IMR-90 (cell line): Measurements from ENCODE around the gene TRHDE. TPM values are rescaled to one million over a fixed set of nuclear protein-coding genes. Genes with fewer than 3 reads are reported as not detected.

ENCODE experiments used
- ATAC-seq: fragments of 200-7000 bp; cut with Tn5 transposase; 2 replicates; pipeline ENCODE4 v1.9.1; 2020; ENCODE audit warnings: low read depth, mild to moderate bottlenecking, moderate library complexity
- BruUV-seq: library from RNA; stranded (reverse); fragments of 400-500 nt; replicated peaks from 2 replicates; lab custom pipeline; 2021; lab: Mats Ljungman, UMichigan
- CTCF ChIA-PET: fragments of 300-600 bp; formaldehyde crosslinking; extraction: SDS; loops from one replicate; lab custom pipeline; 2021; ENCODE audit warnings: antibody characterized with exemption; lab: Yijun Ruan, JAX
- POLR2A ChIA-PET: fragments of 300-600 bp; sonication (Branson Sonifier 250); formaldehyde crosslinking; loops from one replicate; lab custom pipeline; 2022; ENCODE audit warnings: antibody characterized with exemption; ENCODE audit not compliant: unreplicated experiment; lab: Charles Lee
- DNase-seq: peaks from one replicate; pipeline ENCODE4 v3.0.0; 2013
- H2AFZ ChIP-seq: replicated peaks from 2 replicates; pipeline ENCODE3; 2013; ENCODE audit warnings: low read length, mild to moderate bottlenecking; ENCODE audit not compliant: poor library complexity
- H2AK5ac ChIP-seq: 2 replicates; pipeline ENCODE4 v1.6.1; 2013; ENCODE audit warnings: low read depth, low read length, inconsistent platforms
- H2AK9ac ChIP-seq: replicated peaks from 2 replicates; pipeline ENCODE3; 2013; ENCODE audit warnings: mild to moderate bottlenecking, low read depth, low read length, moderate library complexity; ENCODE audit not compliant: poor library complexity
- H2BK120ac ChIP-seq: 2 replicates; pipeline ENCODE4 v1.6.1; 2013; ENCODE audit warnings: low read depth, low read length, inconsistent platforms
- H2BK15ac ChIP-seq: 3 replicates; pipeline ENCODE4 v1.6.1; 2013; ENCODE audit warnings: low read depth, low read length, inconsistent platforms
- H2BK20ac ChIP-seq: 2 replicates; pipeline ENCODE4 v1.6.1; 2013; ENCODE audit warnings: low read depth, mild to moderate bottlenecking, inconsistent platforms, low read length, moderate library complexity
- H2BK5ac ChIP-seq: 2 replicates; pipeline ENCODE4 v1.6.1; 2013; ENCODE audit warnings: mild to moderate bottlenecking, low read depth, low read length, inconsistent platforms; ENCODE audit not compliant: poor library complexity, severe bottlenecking
- H3K14ac ChIP-seq: replicated peaks from 2 replicates; pipeline ENCODE4 v1.6.1; 2013; ENCODE audit warnings: low read depth, low read length, inconsistent platforms
- H3K18ac ChIP-seq: 2 replicates; pipeline ENCODE4 v1.6.1; 2013; ENCODE audit warnings: low read depth, low read length, control low read depth
- H3K23ac ChIP-seq: 2 replicates; pipeline ENCODE4 v1.6.1; 2013; ENCODE audit warnings: low read depth, low read length, inconsistent platforms
- H3K27ac ChIP-seq: 2 replicates; pipeline ENCODE4 v1.5.1; 2013; ENCODE audit warnings: mild to moderate bottlenecking, control low read depth, low read length; ENCODE audit not compliant: insufficient read depth
- H3K27me3 ChIP-seq: 2 replicates; pipeline ENCODE4 v1.6.1; 2013; ENCODE audit warnings: low read length; ENCODE audit not compliant: control insufficient read depth, insufficient read depth
- H3K36me3 ChIP-seq: 2 replicates; pipeline ENCODE4 v1.6.1; 2013; ENCODE audit warnings: low read length, mixed read lengths; ENCODE audit not compliant: control insufficient read depth, insufficient read depth
- H3K4ac ChIP-seq: 2 replicates; pipeline ENCODE4 v1.6.1; 2013; ENCODE audit warnings: low read depth, low read length, inconsistent platforms
- H3K4me1 ChIP-seq: 2 replicates; pipeline ENCODE4 v1.6.1; 2013; ENCODE audit warnings: low read length, mixed read lengths; ENCODE audit not compliant: control insufficient read depth, insufficient read depth
- H3K4me2 ChIP-seq: 2 replicates; pipeline ENCODE4 v1.6.1; 2013; ENCODE audit warnings: low read depth, mild to moderate bottlenecking, control low read depth, low read length, moderate library complexity
- H3K4me3 ChIP-seq: 2 replicates; pipeline ENCODE4 v1.5.1; 2013; ENCODE audit warnings: low read depth, mild to moderate bottlenecking, control low read depth, low read length, moderate library complexity; ENCODE audit not compliant: insufficient read depth
- H3K56ac ChIP-seq: 2 replicates; pipeline ENCODE4 v1.6.1; 2013; ENCODE audit warnings: low read length, inconsistent platforms; ENCODE audit not compliant: insufficient read depth; ENCODE audit errors: extremely low read depth
- H3K79me1 ChIP-seq, 2 experiments: 2 replicates each; pipeline ENCODE4 v1.6.1; 2013; ENCODE audit warnings: low read length in 2 of 2, inconsistent platforms in 1 of 2, low read depth in 1 of 2
- H3K9ac ChIP-seq: 2 replicates; pipeline ENCODE4 v1.6.1; 2013; ENCODE audit warnings: low read depth, low read length, control low read depth
- H3K9me1 ChIP-seq: 2 replicates; pipeline ENCODE4 v1.6.1; 2013; ENCODE audit warnings: low read length, inconsistent platforms; ENCODE audit not compliant: insufficient read depth
- H3K9me3 ChIP-seq: 2 replicates; pipeline ENCODE4 v1.6.1; 2013; ENCODE audit warnings: low read length; ENCODE audit not compliant: control insufficient read depth, insufficient read depth
- H4K20me1 ChIP-seq: 2 replicates; pipeline ENCODE4 v1.6.1; 2013; ENCODE audit warnings: low read length, inconsistent platforms; ENCODE audit not compliant: insufficient read depth
- H4K5ac ChIP-seq: 2 replicates; pipeline ENCODE4 v1.6.1; 2013; ENCODE audit warnings: mild to moderate bottlenecking, low read depth, low read length, control low read depth
- H4K8ac ChIP-seq, 2 experiments: 2 replicates each; pipeline ENCODE4 v1.6.1; 2013; ENCODE audit warnings: low read depth in 2 of 2, low read length in 2 of 2, control low read depth in 1 of 2, inconsistent platforms in 1 of 2
- H4K91ac ChIP-seq: 2 replicates; pipeline ENCODE4 v1.6.1; 2013; ENCODE audit warnings: low read depth, low read length, inconsistent platforms; ENCODE audit not compliant: insufficient read depth
- BHLHE40 ChIP-seq: fragments of 150-350 bp; IDR thresholded peaks from 2 replicates; pipeline ENCODE4 v1.6.1; 2016; ENCODE audit warnings: mild to moderate bottlenecking, low read depth, low read length
- WGBS, 2 experiments: methylation state at CpG; one replicate each; pipeline versions ENCODE4 v1.1.5 to v1.1.7; 2013; ENCODE audit warnings: missing lambda C conversion rate in 2 of 2; ENCODE audit not compliant: insufficient read length in 1 of 2; ENCODE audit errors: extremely low coverage in 2 of 2; 5-methylcytosine and 5-hydroxymethylcytosine counted together
- dilution Hi-C: fragments of 300-500 bp; cut with HindIII; formaldehyde crosslinking; loops from one replicate; pipeline ENCODE4 v1.14.3; 2018; ENCODE audit warnings: low sequenced_read_pairs; ENCODE audit not compliant: unreplicated experiment
- in situ Hi-C: fragments of 300-500 bp; cut with MboI; formaldehyde crosslinking; loops from 3 replicates; pipeline ENCODE4 v1.14.3; 2019; ENCODE audit warnings: low sequenced_read_pairs, inconsistent platforms, mixed read lengths
- intact Hi-C: fragments of 100-400 bp; cut with micrococcal nuclease; formaldehyde crosslinking; loops from 2 replicates; pipeline ENCODE4 v1.10.0; 2022
- polyA plus RNA-seq, 3 experiments: library from polyadenylated mRNA; depleted of rRNA; stranded (reverse); fragments of >200 nt; gene quantifications; 2 replicates each; pipeline ENCODE4 v1.2.3, GENCODE V29; 2012; ENCODE audit warnings: low replicate concordance in 1 of 3
- total RNA-seq: library from RNA; depleted of rRNA; stranded (reverse); fragments of >200 nt; gene quantifications from 2 replicates; pipeline ENCODE4 v1.2.3, GENCODE V29; 2012

Gene TRHDE
- total and polyA plus RNA-seq, 2 of the 4 experiments (the other 2 are of a cell fraction), result 33.7 to 65.1 TPM

- no peaks in the 10 kb centered on the region for H3K36me3 ChIP-seq
- H2AFZ ChIP-seq, result no peak overlapping the region
- no peak overlapping the region for H2BK20ac ChIP-seq
- no peaks in the 10 kb centered on the region for H4K20me1 ChIP-seq
- no peak overlapping the region for H2BK120ac ChIP-seq
- dilution Hi-C loops (no loop called here), in situ Hi-C loops (no loop called here), intact Hi-C loops (no loop called here)
- H3K9me1 ChIP-seq, result no peaks in the 10 kb centered on the region
- H3K4me3 ChIP-seq, result no peak overlapping the region
- no peak overlapping the region for H3K14ac ChIP-seq
- H4K8ac ChIP-seq, result no peak overlapping the region
- H3K4ac ChIP-seq, result no peak overlapping the region
- ATAC-seq (no peak), DNase-seq (no peak)
- H3K18ac ChIP-seq, result no peak overlapping the region
- H3K79me1 ChIP-seq, result peaks cover 5 to 26% of the 10 kb centered on the region in 2 experiments; a peak in 3 of 4 replicates
- H3K9ac ChIP-seq, result no peak overlapping the region
- no peak overlapping the region for H4K91ac ChIP-seq
- H3K27me3 ChIP-seq, result no peaks in the 10 kb centered on the region
- no TSS peak for BruUV-seq
- H2AK5ac ChIP-seq, result no peak overlapping the region
- H2BK15ac ChIP-seq, result no peak overlapping the region
- no peaks in the 10 kb centered on the region for H3K4me1 ChIP-seq
- ChIA-PET CTCF (no interaction called here), POLR2A (no interaction called here)
- H3K23ac ChIP-seq, result no peak overlapping the region
- H3K9me3 ChIP-seq, result peaks cover 3% of the 10 kb centered on the region
- no peak overlapping the region for H4K5ac ChIP-seq
- H2AK9ac ChIP-seq, result no peak overlapping the region
- 80% methylated on average over 1 of the region's 2 CpGs; no CpG with 5 or more reads in 1 of the 2 experiments for WGBS, 2 experiments
- H3K56ac ChIP-seq, result no peak overlapping the region
- no peak overlapping the region for H3K27ac ChIP-seq
- TF ChIP-seq BHLHE40, result no peak
- no peak overlapping the region for H3K4me2 ChIP-seq
- no peak overlapping the region for H2BK5ac ChIP-seq
These were observed 181.4 kb downstream of the TRHDE start for GRCh38 chr12:72453550-72453949.
